ENCODE measurements around the gene MANF.

The MANF gene

GRCh38 chr3:51396401-51396800, 11.3 kb downstream of the MANF start:
- H3F3A ChIP-seq (ENCODE audit: insufficient read depth) = peaks cover 10% of the 10 kb centered on the region
- H3K4me3 ChIP-seq (ENCODE audit: insufficient read depth, low read length, poor library complexity, severe bottlenecking) = no peak overlapping the region
- no peaks in the 10 kb centered on the region for H3K27me3 ChIP-seq (ENCODE audit: low read length)
- H3K79me2 ChIP-seq (ENCODE audit: insufficient read depth, low read length) = peaks cover 40% of the 10 kb centered on the region
- H3K4me2 ChIP-seq (ENCODE audit: low read depth, low read length, poor library complexity, severe bottlenecking) = no peak overlapping the region
- no peaks in the 10 kb centered on the region for H3K9me3 ChIP-seq (ENCODE audit: insufficient read depth, low read length)
- no peak overlapping the region for H2AFZ ChIP-seq (ENCODE audit: low read depth, low read length, severe bottlenecking)
- no peak overlapping the region for H3K9ac ChIP-seq (ENCODE audit: low read length)
- no peaks in the 10 kb centered on the region for H3K9me2 ChIP-seq (replicated peaks; ENCODE audit: insufficient read depth, low read length)
- peaks cover 2% of the 10 kb centered on the region; the same call in 1 of the 2 replicates for H3K36me3 ChIP-seq (ENCODE audit: low read length)
- TF ChIP-seq EZH2phosphoT487 (conservative IDR thresholded peaks at IDR 0.05; ENCODE audit: low read length) = no peak
- no peak for TF ChIP-seq CTCF (IDR thresholded peaks at IDR 0.05; ENCODE audit: insufficient read depth, low read length, poor library complexity, severe bottlenecking)
- no peak overlapping the region; the same call in 1 of the 2 replicates for H3K27ac ChIP-seq (ENCODE audit: low read depth, low read length)
- H4K20me1 ChIP-seq (ENCODE audit: low read depth, low read length) = no peaks in the 10 kb centered on the region; the same call in 1 of the 2 replicates

GRCh38 chr3:51397392-51397791, 12.3 kb downstream of the MANF start:
- no peaks in the 10 kb centered on the region for H3K9me3 ChIP-seq (ENCODE audit: insufficient read depth, low read length)
- no peak overlapping the region for H3K4me3 ChIP-seq (ENCODE audit: insufficient read depth, low read length, poor library complexity, severe bottlenecking)
- no peak overlapping the region for H3K9ac ChIP-seq (ENCODE audit: low read length)
- no peak for TF ChIP-seq CTCF (IDR thresholded peaks at IDR 0.05; ENCODE audit: insufficient read depth, low read length, poor library complexity, severe bottlenecking)
- no peak for TF ChIP-seq EZH2phosphoT487 (conservative IDR thresholded peaks at IDR 0.05; ENCODE audit: low read length)
- H3K4me2 ChIP-seq (ENCODE audit: low read depth, low read length, poor library complexity, severe bottlenecking) = no peak overlapping the region
- peaks cover 5% of the 10 kb centered on the region; the same call in 1 of the 2 replicates for H3K36me3 ChIP-seq (ENCODE audit: low read length)
- H2AFZ ChIP-seq (ENCODE audit: low read depth, low read length, severe bottlenecking) = no peak overlapping the region
- H3K9me2 ChIP-seq (replicated peaks; ENCODE audit: insufficient read depth, low read length) = no peaks in the 10 kb centered on the region
- H3K27me3 ChIP-seq (ENCODE audit: low read length) = no peaks in the 10 kb centered on the region
- H3K27ac ChIP-seq (ENCODE audit: low read depth, low read length) = no peak overlapping the region
- no peaks in the 10 kb centered on the region; the same call in 1 of the 2 replicates for H4K20me1 ChIP-seq (ENCODE audit: low read depth, low read length)
- H3K79me2 ChIP-seq (ENCODE audit: insufficient read depth, low read length) = peaks cover 31% of the 10 kb centered on the region
- peaks cover 10% of the 10 kb centered on the region for H3F3A ChIP-seq (ENCODE audit: insufficient read depth)

GRCh38 chr3:51398595-51399310, 13.7 kb downstream of the MANF start:
- Histone ChIP-seq H3F3A (ENCODE audit: insufficient read depth) (peaks cover 10% of the 10 kb centered on the region), H2AFZ (ENCODE audit: low read depth, low read length, severe bottlenecking) (no peak overlapping the region), H3K27ac (ENCODE audit: low read depth, low read length) (no peak overlapping the region), H3K27me3 (ENCODE audit: low read length) (no peaks in the 10 kb centered on the region), H4K20me1 (ENCODE audit: low read depth, low read length) (no peaks in the 10 kb centered on the region; the same call in 1 of the 2 replicates), H3K4me2 (ENCODE audit: low read depth, low read length, poor library complexity, severe bottlenecking) (no peak overlapping the region), H3K9me3 (ENCODE audit: insufficient read depth, low read length) (no peaks in the 10 kb centered on the region), H3K4me3 (ENCODE audit: insufficient read depth, low read length, poor library complexity, severe bottlenecking) (no peak overlapping the region), H3K9ac (ENCODE audit: low read length) (no peak overlapping the region), H3K36me3 (ENCODE audit: low read length) (peaks cover 5% of the 10 kb centered on the region; the same call in 1 of the 2 replicates), H3K9me2 (replicated peaks; ENCODE audit: insufficient read depth, low read length) (no peaks in the 10 kb centered on the region), H3K79me2 (ENCODE audit: insufficient read depth, low read length) (peaks cover 18% of the 10 kb centered on the region)
- TF ChIP-seq EZH2phosphoT487 (conservative IDR thresholded peaks at IDR 0.05; ENCODE audit: low read length) (no peak), CTCF (IDR thresholded peaks at IDR 0.05; ENCODE audit: insufficient read depth, low read length, poor library complexity, severe bottlenecking) (no peak)

Data from SU-DHL-6 (cell line).